HEK293 (cell line): Measurements from ENCODE around the gene SCAF1.

ENCODE experiments used
- OSR2 ChIP-seq: fragments of 450-650 bp; formaldehyde crosslinking; IDR thresholded peaks from 2 replicates; pipeline ENCODE4 v1.5.1; 2016; ENCODE audit warnings: missing biosample characterization, missing genetic modification characterization
- SETDB1 ChIP-seq: IDR thresholded peaks from one replicate; pipeline ENCODE4 v1.6.1; 2017; ENCODE audit warnings: mild to moderate bottlenecking, low read length, moderate library complexity, mixed read lengths; ENCODE audit not compliant: insufficient read length
- YY1 ChIP-seq: fragments of 450-650 bp; formaldehyde crosslinking; IDR thresholded peaks from 2 replicates; pipeline ENCODE4 v1.5.1; 2018; ENCODE audit warnings: missing biosample characterization, missing genetic modification characterization
- ZNF114 ChIP-seq: fragments of 450-650 bp; formaldehyde crosslinking; IDR thresholded peaks from 2 replicates; pipeline ENCODE4 v1.5.0; 2017; ENCODE audit warnings: missing biosample characterization, missing genetic modification characterization
- ZNF202 ChIP-seq: fragments of 450-650 bp; formaldehyde crosslinking; IDR thresholded peaks from 2 replicates; pipeline ENCODE4 v1.5.1; 2016; ENCODE audit warnings: missing biosample characterization, missing genetic modification characterization, borderline replicate concordance
- ZNF302 ChIP-seq: fragments of 450-650 bp; formaldehyde crosslinking; IDR thresholded peaks from 2 replicates; pipeline ENCODE4 v1.5.1; 2016; ENCODE audit warnings: missing biosample characterization, missing genetic modification characterization, low read depth
- ZNF548 ChIP-seq: fragments of 450-650 bp; formaldehyde crosslinking; IDR thresholded peaks from 2 replicates; pipeline ENCODE4 v1.5.1; 2016; ENCODE audit warnings: missing biosample characterization, missing genetic modification characterization
- ZNF571 ChIP-seq: fragments of 450-650 bp; formaldehyde crosslinking; IDR thresholded peaks from 2 replicates; pipeline ENCODE4 v1.5.0; 2017; ENCODE audit warnings: missing biosample characterization, missing genetic modification characterization
- ZNF596 ChIP-seq: fragments of 450-650 bp; IDR thresholded peaks from 2 replicates; pipeline ENCODE4 v1.5.0; 2018; ENCODE audit warnings: missing biosample characterization, mild to moderate bottlenecking, missing genetic modification characterization, moderate library complexity
- ZNF610 ChIP-seq: fragments of 450-650 bp; formaldehyde crosslinking; IDR thresholded peaks from 2 replicates; pipeline ENCODE4 v1.5.1; 2016; ENCODE audit warnings: missing biosample characterization, missing genetic modification characterization, borderline replicate concordance
- ZNF624 ChIP-seq: fragments of 450-650 bp; formaldehyde crosslinking; IDR thresholded peaks from 2 replicates; pipeline ENCODE4 v1.5.1; 2017; ENCODE audit warnings: missing biosample characterization, missing genetic modification characterization
- ZNF670 ChIP-seq: fragments of 450-650 bp; formaldehyde crosslinking; IDR thresholded peaks from 2 replicates; pipeline ENCODE4 v1.5.1; 2016; ENCODE audit warnings: missing biosample characterization, missing genetic modification characterization, low read depth
- ZNF707 ChIP-seq: fragments of 450-650 bp; formaldehyde crosslinking; IDR thresholded peaks from 2 replicates; pipeline ENCODE4 v1.5.1; 2016; ENCODE audit warnings: missing biosample characterization, missing genetic modification characterization
- ZNF777 ChIP-seq: fragments of 450-650 bp; formaldehyde crosslinking; IDR thresholded peaks from 2 replicates; pipeline ENCODE4 v1.5.1; 2017; ENCODE audit warnings: missing biosample characterization, missing genetic modification characterization, borderline replicate concordance
- ZNF830 ChIP-seq: fragments of 450-650 bp; IDR thresholded peaks from 2 replicates; pipeline ENCODE4 v1.5.0; 2018; ENCODE audit warnings: missing biosample characterization, missing genetic modification characterization, low read depth, mild to moderate bottlenecking, moderate library complexity
- ZSCAN16 ChIP-seq: fragments of 450-650 bp; formaldehyde crosslinking; IDR thresholded peaks from 2 replicates; pipeline ENCODE4 v1.5.1; 2016; ENCODE audit warnings: missing biosample characterization, missing genetic modification characterization
- TF ChIP-seq, protein P1 (sequence below): fragments of 450-650 bp; formaldehyde crosslinking; IDR thresholded peaks from 2 replicates; pipeline ENCODE4 v1.5.1; 2016; ENCODE audit warnings: missing biosample characterization, missing genetic modification characterization, borderline replicate concordance
- TF ChIP-seq, protein P2 (sequence below): fragments of 450-650 bp; IDR thresholded peaks from 2 replicates; pipeline ENCODE4 v1.5.1; 2018; ENCODE audit warnings: missing biosample characterization, missing genetic modification characterization
- TF ChIP-seq, protein P3 (sequence below): fragments of 450-650 bp; formaldehyde crosslinking; IDR thresholded peaks from 2 replicates; pipeline ENCODE4 v1.5.1; 2016; ENCODE audit warnings: missing biosample characterization, missing genetic modification characterization
- TF ChIP-seq, protein P4 (sequence below): fragments of 450-650 bp; formaldehyde crosslinking; IDR thresholded peaks from 2 replicates; pipeline ENCODE4 v1.5.1; 2016; ENCODE audit warnings: missing biosample characterization, missing genetic modification characterization
- TF ChIP-seq, protein P5 (sequence below): fragments of 450-650 bp; formaldehyde crosslinking; IDR thresholded peaks from 2 replicates; pipeline ENCODE4 v1.5.1; 2016; ENCODE audit warnings: missing biosample characterization, missing genetic modification characterization
- TF ChIP-seq, protein P6 (sequence below): fragments of 450-650 bp; formaldehyde crosslinking; IDR thresholded peaks from 2 replicates; pipeline ENCODE4 v1.5.1; 2016; ENCODE audit warnings: missing biosample characterization, missing genetic modification characterization

Gene SCAF1

DNA sequence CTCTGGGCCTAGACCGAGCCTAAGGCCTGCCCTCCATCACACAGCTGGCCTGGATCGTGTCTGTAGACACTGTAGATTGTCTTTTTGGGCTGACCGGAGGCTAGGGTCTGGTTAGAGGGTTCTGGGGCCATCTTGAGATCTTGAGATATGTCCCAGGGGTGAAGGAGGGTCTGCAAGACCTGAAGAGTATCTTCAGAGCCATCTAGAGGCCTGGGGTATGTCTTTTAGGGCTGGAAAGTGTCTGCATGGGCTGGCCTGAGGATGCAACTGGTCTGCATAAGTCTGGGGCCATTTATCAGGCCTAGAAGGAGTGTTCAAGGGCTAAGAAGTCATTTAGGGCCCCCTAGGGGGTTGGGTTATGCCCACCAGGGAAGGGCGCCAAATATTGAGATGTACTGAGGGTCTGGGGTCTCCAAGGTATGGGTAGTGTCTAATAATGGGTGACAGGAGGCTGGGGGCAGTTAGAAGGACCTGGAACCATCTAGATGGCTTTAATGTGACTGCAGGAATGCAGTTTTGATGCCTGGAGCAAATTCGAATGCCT is 555 bp downstream of the SCAF1 start (continued):
- TF ChIP-seq ZNF302 (tag by site-specific recombination) = no peak
- 0 out of 2 replicates have a peak, but pooled peaks have one; percentile 24 for TF ChIP-seq ZNF777 (tag by site-specific recombination)
- TF ChIP-seq, protein P1, sequence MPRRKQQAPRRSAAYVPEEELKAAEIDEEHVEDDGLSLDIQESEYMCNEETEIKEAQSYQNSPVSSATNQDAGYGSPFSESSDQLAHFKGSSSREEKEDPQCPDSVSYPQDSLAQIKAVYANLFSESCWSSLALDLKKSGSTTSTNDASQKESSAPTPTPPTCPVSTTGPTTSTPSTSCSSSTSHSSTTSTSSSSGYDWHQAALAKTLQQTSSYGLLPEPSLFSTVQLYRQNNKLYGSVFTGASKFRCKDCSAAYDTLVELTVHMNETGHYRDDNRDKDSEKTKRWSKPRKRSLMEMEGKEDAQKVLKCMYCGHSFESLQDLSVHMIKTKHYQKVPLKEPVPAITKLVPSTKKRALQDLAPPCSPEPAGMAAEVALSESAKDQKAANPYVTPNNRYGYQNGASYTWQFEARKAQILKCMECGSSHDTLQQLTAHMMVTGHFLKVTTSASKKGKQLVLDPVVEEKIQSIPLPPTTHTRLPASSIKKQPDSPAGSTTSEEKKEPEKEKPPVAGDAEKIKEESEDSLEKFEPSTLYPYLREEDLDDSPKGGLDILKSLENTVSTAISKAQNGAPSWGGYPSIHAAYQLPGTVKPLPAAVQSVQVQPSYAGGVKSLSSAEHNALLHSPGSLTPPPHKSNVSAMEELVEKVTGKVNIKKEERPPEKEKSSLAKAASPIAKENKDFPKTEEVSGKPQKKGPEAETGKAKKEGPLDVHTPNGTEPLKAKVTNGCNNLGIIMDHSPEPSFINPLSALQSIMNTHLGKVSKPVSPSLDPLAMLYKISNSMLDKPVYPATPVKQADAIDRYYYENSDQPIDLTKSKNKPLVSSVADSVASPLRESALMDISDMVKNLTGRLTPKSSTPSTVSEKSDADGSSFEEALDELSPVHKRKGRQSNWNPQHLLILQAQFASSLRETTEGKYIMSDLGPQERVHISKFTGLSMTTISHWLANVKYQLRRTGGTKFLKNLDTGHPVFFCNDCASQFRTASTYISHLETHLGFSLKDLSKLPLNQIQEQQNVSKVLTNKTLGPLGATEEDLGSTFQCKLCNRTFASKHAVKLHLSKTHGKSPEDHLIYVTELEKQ = no peak
- no peak for TF ChIP-seq ZNF114 (tag by site-specific recombination)
- TF ChIP-seq ZNF202 (tag by site-specific recombination) = no peak
- TF ChIP-seq, protein P2, sequence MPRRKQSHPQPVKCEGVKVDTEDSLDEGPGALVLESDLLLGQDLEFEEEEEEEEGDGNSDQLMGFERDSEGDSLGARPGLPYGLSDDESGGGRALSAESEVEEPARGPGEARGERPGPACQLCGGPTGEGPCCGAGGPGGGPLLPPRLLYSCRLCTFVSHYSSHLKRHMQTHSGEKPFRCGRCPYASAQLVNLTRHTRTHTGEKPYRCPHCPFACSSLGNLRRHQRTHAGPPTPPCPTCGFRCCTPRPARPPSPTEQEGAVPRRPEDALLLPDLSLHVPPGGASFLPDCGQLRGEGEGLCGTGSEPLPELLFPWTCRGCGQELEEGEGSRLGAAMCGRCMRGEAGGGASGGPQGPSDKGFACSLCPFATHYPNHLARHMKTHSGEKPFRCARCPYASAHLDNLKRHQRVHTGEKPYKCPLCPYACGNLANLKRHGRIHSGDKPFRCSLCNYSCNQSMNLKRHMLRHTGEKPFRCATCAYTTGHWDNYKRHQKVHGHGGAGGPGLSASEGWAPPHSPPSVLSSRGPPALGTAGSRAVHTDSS (tag by site-specific recombination) = no peak
- no peak for TF ChIP-seq ZNF610 (tag by site-specific recombination)
- TF ChIP-seq, protein P3, sequence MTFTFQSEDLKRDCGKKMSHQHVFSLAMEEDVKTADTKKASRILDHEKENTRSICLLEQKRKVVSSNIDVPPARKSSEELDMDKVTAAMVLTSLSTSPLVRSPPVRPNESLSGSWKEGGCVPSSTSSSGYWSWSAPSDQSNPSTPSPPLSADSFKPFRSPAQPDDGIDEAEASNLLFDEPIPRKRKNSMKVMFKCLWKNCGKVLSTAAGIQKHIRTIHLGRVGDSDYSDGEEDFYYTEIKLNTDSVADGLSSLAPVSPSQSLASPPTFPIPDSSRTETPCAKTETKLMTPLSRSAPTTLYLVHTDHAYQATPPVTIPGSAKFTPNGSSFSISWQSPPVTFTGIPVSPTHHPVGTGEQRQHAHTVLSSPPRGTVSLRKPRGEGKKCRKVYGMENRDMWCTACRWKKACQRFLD (tag by site-specific recombination) = no peak
- TF ChIP-seq, protein P4, sequence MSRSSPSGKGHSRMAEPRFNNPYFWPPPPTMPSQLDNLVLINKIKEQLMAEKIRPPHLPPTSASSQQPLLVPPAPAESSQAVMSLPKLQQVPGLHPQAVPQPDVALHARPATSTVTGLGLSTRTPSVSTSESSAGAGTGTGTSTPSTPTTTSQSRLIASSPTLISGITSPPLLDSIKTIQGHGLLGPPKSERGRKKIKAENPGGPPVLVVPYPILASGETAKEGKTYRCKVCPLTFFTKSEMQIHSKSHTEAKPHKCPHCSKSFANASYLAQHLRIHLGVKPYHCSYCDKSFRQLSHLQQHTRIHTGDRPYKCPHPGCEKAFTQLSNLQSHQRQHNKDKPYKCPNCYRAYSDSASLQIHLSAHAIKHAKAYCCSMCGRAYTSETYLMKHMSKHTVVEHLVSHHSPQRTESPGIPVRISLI = no peak
- no peak for TF ChIP-seq ZNF624 (tag by site-specific recombination)
- 0 out of 2 replicates have a peak, but pooled peaks have one; percentile 7 for TF ChIP-seq YY1 (tag by site-specific recombination)
- TF ChIP-seq SETDB1 = no peak
- TF ChIP-seq ZNF707 (tag by site-specific recombination) = no peak
- TF ChIP-seq ZNF571 (tag by site-specific recombination) = no peak
- TF ChIP-seq OSR2 (tag by site-specific recombination) = no peak
- no peak for TF ChIP-seq ZNF548 (tag by site-specific recombination)
- TF ChIP-seq ZNF596 = no peak
- TF ChIP-seq, protein P5, sequence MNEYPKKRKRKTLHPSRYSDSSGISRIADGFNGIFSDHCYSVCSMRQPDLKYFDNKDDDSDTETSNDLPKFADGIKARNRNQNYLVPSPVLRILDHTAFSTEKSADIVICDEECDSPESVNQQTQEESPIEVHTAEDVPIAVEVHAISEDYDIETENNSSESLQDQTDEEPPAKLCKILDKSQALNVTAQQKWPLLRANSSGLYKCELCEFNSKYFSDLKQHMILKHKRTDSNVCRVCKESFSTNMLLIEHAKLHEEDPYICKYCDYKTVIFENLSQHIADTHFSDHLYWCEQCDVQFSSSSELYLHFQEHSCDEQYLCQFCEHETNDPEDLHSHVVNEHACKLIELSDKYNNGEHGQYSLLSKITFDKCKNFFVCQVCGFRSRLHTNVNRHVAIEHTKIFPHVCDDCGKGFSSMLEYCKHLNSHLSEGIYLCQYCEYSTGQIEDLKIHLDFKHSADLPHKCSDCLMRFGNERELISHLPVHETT = no peak
- TF ChIP-seq, protein P6, sequence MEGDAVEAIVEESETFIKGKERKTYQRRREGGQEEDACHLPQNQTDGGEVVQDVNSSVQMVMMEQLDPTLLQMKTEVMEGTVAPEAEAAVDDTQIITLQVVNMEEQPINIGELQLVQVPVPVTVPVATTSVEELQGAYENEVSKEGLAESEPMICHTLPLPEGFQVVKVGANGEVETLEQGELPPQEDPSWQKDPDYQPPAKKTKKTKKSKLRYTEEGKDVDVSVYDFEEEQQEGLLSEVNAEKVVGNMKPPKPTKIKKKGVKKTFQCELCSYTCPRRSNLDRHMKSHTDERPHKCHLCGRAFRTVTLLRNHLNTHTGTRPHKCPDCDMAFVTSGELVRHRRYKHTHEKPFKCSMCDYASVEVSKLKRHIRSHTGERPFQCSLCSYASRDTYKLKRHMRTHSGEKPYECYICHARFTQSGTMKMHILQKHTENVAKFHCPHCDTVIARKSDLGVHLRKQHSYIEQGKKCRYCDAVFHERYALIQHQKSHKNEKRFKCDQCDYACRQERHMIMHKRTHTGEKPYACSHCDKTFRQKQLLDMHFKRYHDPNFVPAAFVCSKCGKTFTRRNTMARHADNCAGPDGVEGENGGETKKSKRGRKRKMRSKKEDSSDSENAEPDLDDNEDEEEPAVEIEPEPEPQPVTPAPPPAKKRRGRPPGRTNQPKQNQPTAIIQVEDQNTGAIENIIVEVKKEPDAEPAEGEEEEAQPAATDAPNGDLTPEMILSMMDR (tag by site-specific recombination) = 0 out of 2 replicates have a peak, but pooled peaks have one; percentile 32
- no peak for TF ChIP-seq ZSCAN16 (tag by site-specific recombination)
- no peak for TF ChIP-seq ZNF670 (tag by site-specific recombination)
- no peak for TF ChIP-seq ZNF830 (tag by site-specific recombination)
